Fibroblast of lung (primary cell): Measurements from ENCODE around the gene STARD8. TPM values are rescaled to one million over a fixed set of nuclear protein-coding genes. Genes with fewer than 3 reads are reported as not detected.

Experiments used
- DNase-seq, 2 donors: peaks; one replicate each; pipeline versions ENCODE4 v3.0.0 to v3.0.0-alpha.2; 2010; ENCODE audit warnings: low read depth in 2 of 2
- H2AFZ ChIP-seq: 2 replicates; pipeline ENCODE4 v1.5.1; 2012; ENCODE audit warnings: low read length, control low read depth, inconsistent platforms
- H3K27ac ChIP-seq: 2 replicates; pipeline ENCODE4 v1.5.1; 2011; ENCODE audit warnings: low read length, control low read depth; ENCODE audit not compliant: insufficient read depth
- H3K27me3 ChIP-seq: 2 replicates; pipeline ENCODE4 v1.5.1; 2011; ENCODE audit warnings: mild to moderate bottlenecking, low read length; ENCODE audit not compliant: control insufficient read depth, insufficient read depth
- H3K36me3 ChIP-seq: 2 replicates; pipeline ENCODE4 v1.5.1; 2011; ENCODE audit warnings: low read length; ENCODE audit not compliant: control insufficient read depth, insufficient read depth
- H3K4me1 ChIP-seq: 2 replicates; pipeline ENCODE4 v1.5.1; 2011; ENCODE audit warnings: low read length; ENCODE audit not compliant: control insufficient read depth, insufficient read depth; ENCODE audit errors: extremely low read depth
- H3K4me2 ChIP-seq: 2 replicates; pipeline ENCODE4 v1.5.1; 2011; ENCODE audit warnings: low read length, control low read depth; ENCODE audit not compliant: insufficient read depth; ENCODE audit errors: extremely low read depth
- H3K4me3 ChIP-seq, 4 experiments: fragments of 200-600 bp in 1 of 4; sonication (generic) in 1 of 4; replicated peaks in 1 of 4; 2 replicates each; pipeline ENCODE4 v1.5.1; 2011 to 2016; ENCODE audit warnings: low read length in 4 of 4, low read depth in 3 of 4, mild to moderate bottlenecking in 3 of 4, control low read depth in 2 of 4, inconsistent platforms in 1 of 4, mixed read lengths in 1 of 4; ENCODE audit not compliant: insufficient read depth in 1 of 4; ENCODE audit errors: control extremely low read depth in 1 of 4
- H3K79me2 ChIP-seq: 2 replicates; pipeline ENCODE4 v1.5.1; 2012; ENCODE audit warnings: mild to moderate bottlenecking, low read length, inconsistent platforms; ENCODE audit not compliant: control insufficient read depth, insufficient read depth
- H3K9ac ChIP-seq: 2 replicates; pipeline ENCODE4 v1.5.1; 2011; ENCODE audit warnings: mild to moderate bottlenecking, low read length, control low read depth; ENCODE audit not compliant: insufficient read depth
- H3K9me3 ChIP-seq: 2 replicates; pipeline ENCODE4 v1.5.1; 2012; ENCODE audit warnings: low read depth, low read length; ENCODE audit not compliant: control insufficient read depth, insufficient read depth
- H4K20me1 ChIP-seq: 2 replicates; pipeline ENCODE4 v1.5.1; 2011; ENCODE audit warnings: low read length; ENCODE audit not compliant: control insufficient read depth, insufficient read depth; ENCODE audit errors: extremely low read depth
- EZH2 ChIP-seq: IDR thresholded peaks from 2 replicates; pipeline ENCODE4 v1.5.1; 2012; ENCODE audit warnings: low read length, control low read depth, mild to moderate bottlenecking; ENCODE audit errors: missing control alignments
- polyA plus RNA-seq, 2 donors: library from polyadenylated mRNA; depleted of rRNA in 1 of 2; stranded (reverse) in 1 of 2; unstranded in 1 of 2; fragments of >200 nt; gene quantifications; 2 replicates each; pipeline ENCODE4 v1.2.1, GENCODE V29; 2011 to 2012; ENCODE audit warnings: missing spikeins in 1 of 2
- total RNA-seq: library from RNA; depleted of rRNA; stranded (reverse); fragments of >200 nt; gene quantifications from 2 replicates; pipeline ENCODE4 v1.2.1, GENCODE V29; 2014
- TF ChIP-seq, protein P1 (sequence below), 2 donors: IDR thresholded peaks in 1 of 2; conservative IDR thresholded peaks in 1 of 2; 1 replicate in 1 of 2; 2 replicates in 1 of 2; pipeline ENCODE4 v1.5.1; 2011 to 2012; ENCODE audit warnings: low read length in 2 of 2, control low read depth in 1 of 2, inconsistent platforms in 1 of 2, low read depth in 1 of 2, mild to moderate bottlenecking in 1 of 2

The STARD8 gene
- total and polyA plus RNA-seq, 2 donors (not counting 1 experiment from before 2014, with no cell fraction given): 0.76 to 1.5 TPM

DNA sequence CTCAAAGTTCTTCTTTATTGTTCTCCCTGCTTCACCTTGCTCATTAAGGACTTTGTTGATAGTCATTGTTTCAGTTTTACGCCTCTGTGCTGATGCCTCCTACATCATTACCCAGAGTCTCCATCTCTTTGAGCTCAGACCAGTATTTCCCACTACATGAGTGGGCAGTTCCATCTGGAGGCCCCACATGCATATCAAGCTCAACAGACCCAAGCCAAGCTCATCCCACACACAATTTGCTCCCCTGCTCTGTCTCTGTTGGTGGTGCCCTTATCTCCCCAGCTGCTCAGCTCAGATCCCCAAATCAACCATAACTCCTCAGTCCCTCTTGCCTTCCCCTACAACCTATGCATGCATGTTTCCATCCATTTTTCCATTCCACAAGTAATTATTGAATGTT is 96.3 kb downstream of the STARD8 start:
- no peak for TF ChIP-seq EZH2
- TF ChIP-seq, protein P1, sequence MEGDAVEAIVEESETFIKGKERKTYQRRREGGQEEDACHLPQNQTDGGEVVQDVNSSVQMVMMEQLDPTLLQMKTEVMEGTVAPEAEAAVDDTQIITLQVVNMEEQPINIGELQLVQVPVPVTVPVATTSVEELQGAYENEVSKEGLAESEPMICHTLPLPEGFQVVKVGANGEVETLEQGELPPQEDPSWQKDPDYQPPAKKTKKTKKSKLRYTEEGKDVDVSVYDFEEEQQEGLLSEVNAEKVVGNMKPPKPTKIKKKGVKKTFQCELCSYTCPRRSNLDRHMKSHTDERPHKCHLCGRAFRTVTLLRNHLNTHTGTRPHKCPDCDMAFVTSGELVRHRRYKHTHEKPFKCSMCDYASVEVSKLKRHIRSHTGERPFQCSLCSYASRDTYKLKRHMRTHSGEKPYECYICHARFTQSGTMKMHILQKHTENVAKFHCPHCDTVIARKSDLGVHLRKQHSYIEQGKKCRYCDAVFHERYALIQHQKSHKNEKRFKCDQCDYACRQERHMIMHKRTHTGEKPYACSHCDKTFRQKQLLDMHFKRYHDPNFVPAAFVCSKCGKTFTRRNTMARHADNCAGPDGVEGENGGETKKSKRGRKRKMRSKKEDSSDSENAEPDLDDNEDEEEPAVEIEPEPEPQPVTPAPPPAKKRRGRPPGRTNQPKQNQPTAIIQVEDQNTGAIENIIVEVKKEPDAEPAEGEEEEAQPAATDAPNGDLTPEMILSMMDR (conservative IDR thresholded peaks at IDR 0.05 in 1 of 2, IDR thresholded peaks at IDR 0.05 in 1 of 2; ENCODE audit: low read depth in 1 of 2, low read length in 2 of 2): no peak
- H3K4me2 ChIP-seq: no peak overlapping the region
- H3K9ac ChIP-seq: no peak overlapping the region
- no peaks in the 10 kb centered on the region for H3K79me2 ChIP-seq
- no peaks in the 10 kb centered on the region for H3K9me3 ChIP-seq
- DNase-seq: no peak
- no peaks in the 10 kb centered on the region for H3K27me3 ChIP-seq
- no peak overlapping the region for H2AFZ ChIP-seq
- H3K4me1 ChIP-seq: no peaks in the 10 kb centered on the region
- no peaks in the 10 kb centered on the region for H4K20me1 ChIP-seq
- H3K27ac ChIP-seq: no peak overlapping the region
- no peaks in the 10 kb centered on the region for H3K36me3 ChIP-seq
- H3K4me3 ChIP-seq: no peak overlapping the region

- H4K20me1 ChIP-seq: no peaks in the 10 kb centered on the region
- H3K27ac ChIP-seq: no peak overlapping the region
- H3K9me3 ChIP-seq: no peaks in the 10 kb centered on the region
- no peak for TF ChIP-seq EZH2
- no peak overlapping the region for H3K4me2 ChIP-seq
- no peak overlapping the region for H3K4me3 ChIP-seq
- H3K27me3 ChIP-seq: no peaks in the 10 kb centered on the region
- H3K36me3 ChIP-seq: no peaks in the 10 kb centered on the region
- H3K79me2 ChIP-seq: no peaks in the 10 kb centered on the region
- no peak overlapping the region for H3K9ac ChIP-seq
- H3K4me1 ChIP-seq: no peaks in the 10 kb centered on the region
- no peak for DNase-seq
- H2AFZ ChIP-seq: no peak overlapping the region
These were observed 99.5 kb downstream of the STARD8 start for GRCh38 chrX:68746988-68747387.

DNA sequence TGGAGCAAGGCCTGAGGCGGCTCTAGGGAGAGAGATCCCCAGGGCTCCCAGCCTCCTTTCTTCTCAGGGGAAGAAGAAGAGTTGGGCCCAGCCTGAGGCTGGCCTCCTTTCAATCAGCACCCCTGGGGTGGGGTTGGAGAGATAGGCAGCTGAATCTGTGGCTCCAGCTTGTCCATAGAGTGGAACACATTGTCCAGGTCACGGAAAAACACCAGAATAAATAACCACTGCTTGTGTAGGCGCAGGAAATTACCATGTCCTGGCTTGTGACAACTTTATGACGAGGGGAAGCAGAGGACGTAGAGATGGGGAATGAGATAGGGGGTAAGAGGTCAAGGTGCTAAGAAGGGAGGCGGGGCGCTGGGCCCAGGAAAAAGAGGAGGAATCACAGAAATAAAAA is 100.6 kb downstream of the STARD8 start:
- TF ChIP-seq EZH2: no peak
- TF ChIP-seq, protein P1 (conservative IDR thresholded peaks at IDR 0.05 in 1 of 2, IDR thresholded peaks at IDR 0.05 in 1 of 2; ENCODE audit: low read depth in 1 of 2, low read length in 2 of 2): no peak
- no peak for DNase-seq
- Histone ChIP-seq H3K27ac (no peak overlapping the region), H3K4me2 (no peak overlapping the region), H3K9ac (no peak overlapping the region), H2AFZ (no peak overlapping the region), H4K20me1 (no peaks in the 10 kb centered on the region), H3K4me3 (no peak overlapping the region), H3K27me3 (no peaks in the 10 kb centered on the region), H3K4me1 (no peaks in the 10 kb centered on the region), H3K79me2 (no peaks in the 10 kb centered on the region), H3K9me3 (no peaks in the 10 kb centered on the region), H3K36me3 (no peaks in the 10 kb centered on the region)
